H9 (cell line): ENCODE measurements around the gene TTC9C. TPM values are rescaled to one million over a fixed set of nuclear protein-coding genes. Genes with fewer than 3 reads are reported as not detected.

Source experiments
- DNase-seq: peaks from one replicate; pipeline ENCODE4 v3.0.0-alpha.2; 2017
- H2AFZ ChIP-seq: one replicate; pipeline ENCODE4 v1.6.1; 2013; ENCODE audit warnings: mild to moderate bottlenecking, low read length, control low read depth, moderate library complexity
- H2AK5ac ChIP-seq: 2 replicates; pipeline ENCODE4 v1.6.1; 2013; ENCODE audit warnings: low read length, control low read depth, mixed read lengths; ENCODE audit not compliant: insufficient read length
- H2BK120ac ChIP-seq: one replicate; pipeline ENCODE4 v1.6.1; 2013; ENCODE audit warnings: low read depth, mild to moderate bottlenecking, low read length, control low read depth, inconsistent platforms; ENCODE audit not compliant: poor library complexity, severe bottlenecking
- H2BK12ac ChIP-seq: 2 replicates; pipeline ENCODE4 v1.6.1; 2013; ENCODE audit warnings: low read length, control low read depth, mixed read lengths, low read depth; ENCODE audit not compliant: insufficient read length
- H2BK15ac ChIP-seq: 2 replicates; pipeline ENCODE4 v1.6.1; 2013; ENCODE audit warnings: low read depth, low read length, control low read depth
- H2BK20ac ChIP-seq: one replicate; pipeline ENCODE4 v1.6.1; 2013; ENCODE audit warnings: low read depth, mild to moderate bottlenecking, low read length, control low read depth, inconsistent platforms; ENCODE audit not compliant: poor library complexity, severe bottlenecking
- H2BK5ac ChIP-seq: 2 replicates; pipeline ENCODE4 v1.6.1; 2013; ENCODE audit warnings: low read length, control low read depth, mixed read lengths; ENCODE audit not compliant: insufficient read length
- H3K14ac ChIP-seq: 2 replicates; pipeline ENCODE4 v1.6.1; 2013; ENCODE audit warnings: low read length, control low read depth; ENCODE audit not compliant: insufficient read depth
- H3K18ac ChIP-seq: 2 replicates; pipeline ENCODE4 v1.6.1; 2013; ENCODE audit warnings: low read depth, mild to moderate bottlenecking, mixed read lengths, low read length, control low read depth; ENCODE audit not compliant: insufficient read length
- H3K23ac ChIP-seq: 2 replicates; pipeline ENCODE4 v1.6.1; 2013; ENCODE audit warnings: low read length, control low read depth, mixed read lengths, low read depth; ENCODE audit not compliant: insufficient read length
- H3K23me2 ChIP-seq: 2 replicates; pipeline ENCODE4 v1.6.1; 2013; ENCODE audit warnings: low read depth, mild to moderate bottlenecking, mixed read lengths, low read length, control low read depth; ENCODE audit not compliant: insufficient read length, poor library complexity, severe bottlenecking
- H3K27ac ChIP-seq: 2 replicates; pipeline ENCODE4 v1.5.1; 2013; ENCODE audit warnings: low read length, control low read depth, mixed read lengths, low read depth; ENCODE audit not compliant: insufficient read length
- H3K27me3 ChIP-seq: 2 replicates; pipeline ENCODE4 v1.6.1; 2013; ENCODE audit warnings: low read length, control low read depth, inconsistent platforms; ENCODE audit not compliant: insufficient read depth
- H3K4ac ChIP-seq: 2 replicates; pipeline ENCODE4 v1.6.1; 2013; ENCODE audit warnings: low read depth, mild to moderate bottlenecking, control low read depth, inconsistent platforms, low read length, moderate library complexity
- H3K4me1 ChIP-seq: 2 replicates; pipeline ENCODE4 v1.6.1; 2013; ENCODE audit warnings: low read length, control low read depth, inconsistent platforms; ENCODE audit not compliant: insufficient read depth
- H3K4me2 ChIP-seq: 2 replicates; pipeline ENCODE4 v1.6.1; 2013; ENCODE audit warnings: low read length, control low read depth, mixed read lengths; ENCODE audit not compliant: insufficient read length, insufficient read depth
- H3K56ac ChIP-seq: 2 replicates; pipeline ENCODE4 v1.6.1; 2013; ENCODE audit warnings: low read depth, mild to moderate bottlenecking, mixed read lengths, low read length, control low read depth; ENCODE audit not compliant: insufficient read length
- H3K79me1 ChIP-seq: 2 replicates; pipeline ENCODE4 v1.6.1; 2013; ENCODE audit warnings: low read depth, mild to moderate bottlenecking, moderate library complexity, low read length, control low read depth, inconsistent platforms; ENCODE audit not compliant: insufficient read depth, poor library complexity, severe bottlenecking
- H3K79me2 ChIP-seq: 2 replicates; pipeline ENCODE4 v1.6.1; 2013; ENCODE audit warnings: low read length, control low read depth, inconsistent platforms; ENCODE audit not compliant: insufficient read depth
- H3K9ac ChIP-seq: 2 replicates; pipeline ENCODE4 v1.6.1; 2013; ENCODE audit warnings: low read length, control low read depth, mixed read lengths; ENCODE audit not compliant: insufficient read length; ENCODE audit errors: extremely low read depth
- H3K9me3 ChIP-seq: one replicate; pipeline ENCODE4 v1.6.1; 2013; ENCODE audit warnings: low read depth, low read length, inconsistent platforms; ENCODE audit not compliant: control insufficient read depth
- H3T11ph ChIP-seq: one replicate; pipeline ENCODE4 v1.6.1; 2013; ENCODE audit warnings: mild to moderate bottlenecking, low read length, control low read depth, inconsistent platforms
- H4K20me1 ChIP-seq: one replicate; pipeline ENCODE4 v1.6.1; 2013; ENCODE audit not compliant: control insufficient read depth, insufficient read length, insufficient read depth
- H4K5ac ChIP-seq: 2 replicates; pipeline ENCODE4 v1.6.1; 2013; ENCODE audit warnings: low read depth, mild to moderate bottlenecking, mixed read lengths, low read length, control low read depth; ENCODE audit not compliant: insufficient read length
- H4K8ac ChIP-seq: replicated peaks from 2 replicates; pipeline ENCODE4 v1.6.1; 2013; ENCODE audit warnings: low read length, control low read depth, mixed read lengths, low read depth; ENCODE audit not compliant: insufficient read length
- H4K91ac ChIP-seq: 2 replicates; pipeline ENCODE4 v1.6.1; 2013; ENCODE audit warnings: low read depth, mild to moderate bottlenecking, moderate library complexity, mixed read lengths, low read length, control low read depth; ENCODE audit not compliant: insufficient read length
- H3K27ac Mint-ChIP-seq, 3 experiments: 2 replicates in 2 of 3; 3 replicates in 1 of 3; pipeline ENCODE4 v1.8.0; 2020 to 2021; ENCODE audit warnings: mixed read lengths in 3 of 3, mild to moderate bottlenecking in 1 of 3, moderate library complexity in 1 of 3
- H3K27me3 Mint-ChIP-seq: 2 replicates; pipeline ENCODE4 v1.8.0; 2021; ENCODE audit warnings: low read depth, mild to moderate bottlenecking, moderate library complexity, mixed read lengths
- H3K36me3 Mint-ChIP-seq, 3 experiments: 2 replicates in 2 of 3; 3 replicates in 1 of 3; pipeline ENCODE4 v1.8.0; 2020 to 2021; ENCODE audit warnings: low read depth in 3 of 3, mixed read lengths in 3 of 3; ENCODE audit not compliant: insufficient read depth in 1 of 3
- H3K4me1 Mint-ChIP-seq, 2 experiments: 2 replicates each; pipeline ENCODE4 v1.8.0; 2020; ENCODE audit warnings: mixed read lengths in 2 of 2
- H3K4me3 Mint-ChIP-seq, 2 experiments: 2 replicates in 1 of 2; 3 replicates in 1 of 2; pipeline ENCODE4 v1.8.0; 2020 to 2021; ENCODE audit warnings: mild to moderate bottlenecking in 2 of 2, mixed read lengths in 2 of 2, moderate library complexity in 1 of 2
- H3K9me3 Mint-ChIP-seq, 2 experiments: 2 replicates in 1 of 2; 3 replicates in 1 of 2; pipeline ENCODE4 v1.8.0; 2020; ENCODE audit warnings: mild to moderate bottlenecking in 2 of 2, mixed read lengths in 2 of 2, moderate library complexity in 1 of 2
- CTCF ChIP-seq: fragments of 200-600 bp; sonication (generic); conservative IDR thresholded peaks from 3 replicates; pipeline ENCODE4 v1.8.0; 2021; ENCODE audit warnings: antibody characterized with exemption, mild to moderate bottlenecking
- WGBS: extraction: QIAGEN DNeasy Blood & Tissue Kit; methylation state at CpG from one replicate; pipeline ENCODE4 v1.1.7; 2013; ENCODE audit warnings: missing lambda C conversion rate, low lambda C conversion rate, mixed read lengths; ENCODE audit not compliant: insufficient read length; ENCODE audit errors: extremely low coverage; 5-methylcytosine and 5-hydroxymethylcytosine counted together
- total RNA-seq: library from RNA; stranded (reverse); gene quantifications from 2 replicates; pipeline ENCODE4 v1.2.1, GENCODE V29; 2021

TTC9C gene
- total RNA-seq, 1 experiment from 2014 or later = 33.4 TPM

DNA sequence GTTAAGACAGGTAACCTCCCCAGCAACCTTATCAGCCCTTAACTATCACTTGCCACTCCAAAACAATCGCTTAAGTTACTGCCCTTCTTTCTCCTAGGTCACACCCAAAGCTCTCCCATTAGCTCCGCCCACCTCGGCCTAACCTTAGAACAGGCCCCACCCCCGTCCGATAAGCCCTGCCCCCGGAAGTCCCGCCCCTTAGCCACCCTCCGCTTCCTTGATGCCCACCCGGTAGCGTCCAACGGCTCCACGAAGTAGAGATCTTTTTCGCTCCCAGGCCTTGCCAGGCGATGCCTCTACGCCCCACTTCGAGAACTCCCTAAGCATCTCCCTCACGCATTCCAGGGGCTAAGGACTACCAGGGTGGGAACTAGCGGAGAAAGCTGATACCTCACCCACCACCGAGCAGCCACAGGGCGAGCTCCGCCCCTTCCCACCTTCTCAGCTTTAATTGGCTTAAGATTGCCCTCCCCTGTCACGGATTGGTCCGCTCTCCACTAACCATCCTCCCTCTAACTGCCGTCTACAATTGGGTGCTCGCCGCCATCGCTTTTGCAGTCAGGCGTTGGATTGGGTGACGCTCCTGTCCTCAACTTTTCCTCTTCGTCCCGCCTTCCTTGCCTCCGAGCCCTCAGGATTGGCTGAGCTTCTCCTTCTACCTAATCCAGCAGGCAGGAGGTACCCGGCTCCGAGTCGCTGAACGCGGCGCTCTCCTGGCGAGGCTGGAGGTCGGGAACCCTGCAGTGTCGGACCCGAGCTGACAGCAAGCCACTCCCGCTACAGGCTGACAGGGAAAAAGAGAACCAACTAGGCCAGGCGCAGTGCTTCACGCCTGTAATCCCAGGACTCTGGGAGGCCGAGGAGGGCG, 25.7 kb downstream of the TTC9C start, which contains the start of gene ZBTB3:
ZBTB3 (minus strand) TSS at position 425 of the 868 bp plus-strand sequence. CDS start 496 bp downstream, outside the sequence.
- H2AFZ ChIP-seq = peak within 1 kb of the TSS; percentile 46
- no peak within 1 kb of the TSS for H3K56ac ChIP-seq
- peak within 1 kb of the TSS; percentile 80 for H3K14ac ChIP-seq
- peaks cover 21% of the 10 kb centered on the region; the same call in 1 of the 2 replicates for H3K79me2 ChIP-seq
- no peaks in the 10 kb centered on the region for H3K27me3 ChIP-seq
- H2AK5ac ChIP-seq = no peak within 1 kb of the TSS
- H3K79me1 ChIP-seq = peaks cover 10% of the 10 kb centered on the region
- H3T11ph ChIP-seq = no peak within 1 kb of the TSS
- Mint-ChIP-seq H3K4me3 (peak within 1 kb of the TSS; percentile 97 to 99), H3K36me3 (peaks cover 27 to 40% (median 31%) of the 10 kb centered on the region in 3 experiments), H3K27ac (peak within 1 kb of the TSS; percentile 99), H3K27me3 (no peaks in the 10 kb centered on the region), H3K4me1 (peaks cover 27 to 36% of the 10 kb centered on the region in 2 experiments), H3K9me3 (no peaks in the 10 kb centered on the region)
- H3K4ac ChIP-seq = no peak within 1 kb of the TSS
- H4K5ac ChIP-seq = no peak within 1 kb of the TSS
- no peak within 1 kb of the TSS for H3K23ac ChIP-seq
- H3K23me2 ChIP-seq = peaks cover 3% of the 10 kb centered on the region
- H4K8ac ChIP-seq = no peak within 1 kb of the TSS
- WGBS = no CpG with 5 or more reads among the region's 47 CpGs
- no peaks in the 10 kb centered on the region for H4K20me1 ChIP-seq
- no peak within 1 kb of the TSS for H2BK120ac ChIP-seq
- H2BK15ac ChIP-seq = no peak within 1 kb of the TSS
- no peak for TF ChIP-seq CTCF
- peak within 1 kb of the TSS; percentile 79 for H3K9ac ChIP-seq
- H3K18ac ChIP-seq = peak within 1 kb of the TSS; percentile 88
- H2BK5ac ChIP-seq = no peak within 1 kb of the TSS
- H3K4me2 ChIP-seq = peak within 1 kb of the TSS; percentile 45
- no peaks in the 10 kb centered on the region for H3K4me1 ChIP-seq
- DNase-seq = peak; percentile 100
- H4K91ac ChIP-seq = no peak within 1 kb of the TSS
- no peaks in the 10 kb centered on the region for H3K9me3 ChIP-seq
- no peak within 1 kb of the TSS for H2BK20ac ChIP-seq
- no peak within 1 kb of the TSS for H2BK12ac ChIP-seq
- H3K27ac ChIP-seq = peak within 1 kb of the TSS; percentile 50
